ENCODE results near the gene NECTIN1. TPM values are rescaled to one million over a fixed set of nuclear protein-coding genes. Genes with fewer than 3 reads are reported as not detected.

NECTIN1 gene
- total RNA-seq, 1 donor from 2014 or later: 20.6 TPM

DNA sequence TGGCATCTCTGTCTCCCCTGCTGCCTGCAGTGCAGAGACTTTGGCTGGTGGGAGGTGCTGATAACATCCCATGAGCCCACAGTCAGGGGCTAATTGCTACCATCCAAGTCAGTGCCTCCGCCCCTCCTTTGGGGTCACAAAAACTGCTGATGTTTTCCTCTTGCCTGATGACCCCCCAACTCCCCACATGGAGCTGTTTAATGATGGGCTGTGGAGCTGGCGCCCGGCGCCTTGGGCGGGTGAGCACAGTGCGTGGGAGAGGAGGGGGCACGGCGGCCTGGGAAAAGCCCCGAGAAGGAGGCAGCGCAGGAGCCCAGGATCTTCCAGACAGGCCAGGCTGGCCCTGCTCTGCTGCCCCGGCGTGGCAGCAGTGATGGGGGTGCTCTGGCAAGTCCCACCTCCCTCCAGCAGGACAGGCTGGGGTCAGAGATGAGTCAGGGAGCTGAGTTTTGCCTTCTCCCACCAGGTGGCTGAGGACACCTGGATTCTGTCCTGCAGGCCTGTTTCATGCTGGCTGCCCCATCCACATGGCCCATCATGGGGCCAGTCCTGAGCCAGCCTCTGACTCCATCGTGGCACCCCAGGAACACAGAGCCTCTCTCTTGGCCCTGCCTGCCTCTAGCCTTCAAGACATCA, 43.8 kb downstream of the NECTIN1 start:
- no peak for DNase-seq
- intact Hi-C loops (cut with micrococcal nuclease): no loop called here
- no peak for ATAC-seq

DNA sequence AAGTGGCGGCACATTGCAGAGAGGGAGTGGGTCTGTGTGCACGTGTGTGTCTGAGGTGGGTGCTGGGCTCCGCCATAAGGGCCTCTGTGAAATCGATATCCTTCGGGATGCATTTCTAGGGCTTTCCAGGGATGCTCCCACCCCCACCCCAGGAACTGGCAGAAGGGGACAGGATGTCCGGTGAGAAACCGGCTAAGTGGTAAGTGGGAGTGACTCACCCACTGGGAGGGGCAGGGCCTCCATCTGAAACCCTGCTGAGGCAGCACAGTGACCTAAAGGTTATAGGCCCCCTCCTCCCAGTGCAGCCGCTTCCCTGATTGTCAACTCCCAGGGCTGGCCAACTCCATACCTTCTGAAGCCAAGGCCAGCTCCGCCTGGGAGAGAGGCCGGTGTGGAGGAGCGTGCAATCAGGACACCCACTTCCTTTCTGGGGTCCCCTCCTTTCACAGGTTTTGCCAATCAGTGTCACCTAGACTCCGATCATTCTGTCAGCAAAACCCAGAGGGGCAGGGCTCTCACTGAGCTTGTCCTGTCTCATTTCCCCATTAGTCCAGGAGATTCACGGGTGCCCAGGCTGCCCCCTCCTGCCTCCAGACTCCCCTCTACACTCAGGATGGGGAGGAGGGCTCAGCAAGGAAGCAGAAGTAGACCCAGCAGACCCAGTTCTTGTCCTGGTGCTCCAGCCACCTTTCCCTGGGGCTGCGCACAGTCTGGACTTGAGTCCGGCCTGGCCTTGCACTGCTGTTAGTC, 44.5 kb downstream of the NECTIN1 start:
- intact Hi-C loops (cut with micrococcal nuclease): no loop called here
- no peak for DNase-seq
- no peak for ATAC-seq

DNA sequence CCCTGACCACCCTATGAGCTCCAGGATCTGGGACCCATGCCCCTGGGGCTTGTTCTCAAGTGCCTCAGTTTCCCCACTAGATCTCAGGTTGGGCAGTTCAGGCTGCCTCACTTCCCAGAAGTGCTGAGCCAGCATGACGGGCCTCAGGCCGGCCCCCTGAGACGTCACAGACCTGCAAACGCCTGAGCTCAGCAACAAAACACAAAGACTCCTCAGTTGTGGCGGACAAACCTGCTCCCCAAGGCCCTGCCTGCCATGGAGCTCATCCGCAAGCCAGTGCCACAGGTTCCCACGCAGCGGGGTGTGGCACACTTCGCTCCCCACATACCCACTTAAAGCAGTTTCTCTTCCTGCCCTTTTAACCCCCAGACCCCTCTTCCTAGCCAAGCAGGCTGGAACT, 45.2 kb downstream of the NECTIN1 start:
- DNase-seq: no peak
- intact Hi-C loops (cut with micrococcal nuclease): no loop called here
- ATAC-seq: no peak

DNA sequence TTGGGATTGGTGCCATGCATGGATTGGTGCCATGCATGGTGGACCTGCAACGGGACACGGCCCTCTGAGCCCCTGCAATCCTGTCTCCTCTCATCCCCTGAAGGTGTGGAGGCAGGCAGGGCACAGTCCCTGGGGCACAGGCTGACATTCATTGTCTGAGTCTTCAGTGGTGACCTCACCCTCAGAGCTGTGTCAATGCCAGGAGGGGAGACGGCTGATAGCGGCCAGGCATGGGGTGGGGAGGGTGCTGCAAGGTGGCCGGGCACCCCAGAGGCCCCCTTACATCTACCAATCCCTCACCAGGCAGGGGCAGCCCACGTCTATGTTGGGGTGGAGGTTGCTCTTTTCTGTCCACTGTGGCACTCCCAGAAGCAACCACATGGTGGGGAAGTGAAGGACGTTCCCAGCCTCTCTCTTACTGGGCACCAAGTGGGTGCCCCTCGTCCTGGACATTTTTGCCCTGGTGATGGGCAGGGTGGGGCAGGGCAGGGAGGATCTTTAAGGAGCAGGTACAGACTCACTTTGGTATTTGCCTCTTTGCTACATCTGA, 47.6 kb downstream of the NECTIN1 start:
- intact Hi-C loops (cut with micrococcal nuclease): no loop called here
- DNase-seq (no peak), ATAC-seq (peak; percentile 48)

- intact Hi-C loops (cut with micrococcal nuclease): no loop called here
- ATAC-seq (peak; percentile 79), DNase-seq (peak; percentile 76)
These were observed 48.2 kb downstream of the NECTIN1 start for GRCh38 chr11:119680541-119681360.

- DNase-seq: no peak
- intact Hi-C loops (cut with micrococcal nuclease): no loop called here
- no peak for ATAC-seq
These were observed 49.7 kb downstream of the NECTIN1 start for GRCh38 chr11:119679346-119679745.

GRCh38 chr11:119678351-119678750, 50.6 kb downstream of the NECTIN1 start:
- DNase-seq (no peak), ATAC-seq (no peak)
- intact Hi-C loops (cut with micrococcal nuclease): no loop called here

GRCh38 chr11:119677840-119678239, 51.2 kb downstream of the NECTIN1 start:
- DNase-seq (no peak), ATAC-seq (no peak)
- intact Hi-C loops (cut with micrococcal nuclease): no loop called here

GRCh38 chr11:119676461-119677020, 52.5 kb downstream of the NECTIN1 start:
- intact Hi-C loops (cut with micrococcal nuclease): no loop called here
- ATAC-seq: no peak
- DNase-seq: no peak

DNA sequence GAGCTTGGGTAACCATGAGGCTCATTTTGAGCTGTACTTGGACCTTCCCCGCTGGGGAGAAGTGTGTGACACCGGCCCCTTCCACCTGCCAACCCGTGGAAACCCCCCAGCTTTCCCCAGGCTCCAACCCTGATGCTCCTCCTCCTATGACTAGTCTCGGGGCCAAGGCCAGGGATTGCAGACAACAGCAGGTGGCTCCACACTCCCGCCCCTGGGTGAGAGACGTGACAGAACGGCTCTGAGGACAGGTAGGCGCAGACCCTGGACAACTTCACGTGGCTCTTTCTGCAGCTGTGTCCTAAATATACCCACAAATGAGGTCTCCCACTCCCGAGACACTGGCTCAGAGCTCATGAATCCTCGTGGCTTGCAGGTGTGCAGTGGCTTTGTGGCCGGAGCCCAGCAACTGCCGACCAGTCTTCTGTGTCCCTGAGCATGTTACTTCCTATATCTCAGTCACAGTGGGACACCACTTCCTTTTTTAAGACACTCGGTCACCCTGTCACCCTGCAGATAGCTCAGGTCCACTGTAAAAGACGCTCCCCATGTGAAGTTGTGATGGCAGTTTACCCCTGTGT, 55.2 kb downstream of the NECTIN1 start:
- ATAC-seq (no peak), DNase-seq (no peak)
- intact Hi-C loops (cut with micrococcal nuclease): no loop called here

DNA sequence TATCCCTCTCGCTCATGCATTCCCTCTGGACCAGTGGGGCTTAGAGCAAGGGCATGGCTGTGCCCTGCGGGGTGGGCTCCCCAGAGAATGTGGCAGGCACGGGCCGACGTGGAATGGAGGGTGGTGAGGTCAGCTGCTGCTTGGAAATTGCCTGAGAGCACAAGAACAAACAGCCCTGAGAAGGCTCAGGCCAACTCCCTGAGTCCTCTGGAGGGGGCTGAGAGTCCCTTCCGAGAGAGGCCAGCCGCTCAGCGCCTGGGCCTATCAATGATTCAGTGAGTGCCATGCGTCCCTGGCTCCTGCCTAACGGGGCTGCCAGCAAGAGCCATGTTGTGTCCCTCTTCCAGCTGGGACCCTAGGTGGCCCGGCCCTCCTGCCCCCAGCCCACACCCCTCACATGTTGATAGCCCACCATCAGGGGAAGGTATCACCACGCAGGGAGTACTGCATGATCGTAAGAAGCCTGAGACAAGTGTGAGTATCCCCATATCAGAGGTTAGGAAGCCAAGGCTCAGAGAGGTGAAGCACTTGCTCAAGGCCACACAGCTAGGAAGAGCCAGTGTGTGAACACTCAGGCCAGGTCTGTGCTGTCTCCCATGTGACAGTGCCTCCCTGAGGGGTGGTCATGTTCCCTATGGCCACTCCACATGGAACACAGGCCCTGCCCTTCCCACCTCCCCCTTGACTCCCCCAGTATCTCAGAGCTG, 55.8 kb downstream of the NECTIN1 start:
- DNase-seq: no peak
- no peak for ATAC-seq
- intact Hi-C loops (cut with micrococcal nuclease): no loop called here

DNA sequence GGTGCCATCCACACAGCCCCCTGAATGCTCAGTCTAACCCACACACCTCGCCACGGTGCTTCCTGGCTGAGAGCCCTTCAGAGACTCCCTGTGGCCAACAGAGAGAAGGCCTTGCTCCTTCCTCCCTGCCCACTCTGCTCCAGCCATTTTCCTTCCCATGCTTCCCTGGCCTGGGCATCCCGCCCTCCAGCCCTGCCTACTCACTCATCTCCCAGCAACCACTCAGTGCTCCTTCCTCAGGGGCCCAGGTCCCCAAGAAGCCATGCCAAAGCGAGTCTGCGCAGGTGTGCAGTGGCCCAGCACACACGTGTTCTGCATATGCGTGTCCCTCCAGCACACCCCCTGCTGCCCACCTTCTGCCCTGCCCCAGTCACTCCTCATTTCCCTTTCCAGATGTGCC, 56.4 kb downstream of the NECTIN1 start:
- intact Hi-C loops (cut with micrococcal nuclease): no loop called here
- DNase-seq: no peak
- ATAC-seq: no peak

DNA sequence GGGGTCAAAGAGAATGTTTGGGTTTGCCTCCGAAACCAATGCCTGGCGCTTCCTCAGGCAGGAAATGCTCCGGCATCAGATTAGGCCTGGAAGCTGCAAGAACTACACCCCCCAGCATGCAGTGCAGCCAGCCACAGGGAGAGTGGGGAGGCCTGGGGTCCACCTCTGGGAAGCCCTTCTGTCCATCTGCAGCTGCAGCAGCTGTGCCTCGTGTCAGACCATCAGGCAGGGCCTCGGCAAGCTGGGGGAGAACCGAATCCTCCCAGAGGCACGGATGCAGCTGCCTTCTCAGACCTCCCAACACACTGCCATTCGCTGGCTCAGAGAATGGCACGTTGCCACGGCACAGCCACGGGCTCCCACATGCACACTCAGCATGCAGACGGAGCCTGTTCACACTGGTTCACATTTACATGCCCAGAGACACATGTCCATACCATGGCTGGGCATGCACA, 57.4 kb downstream of the NECTIN1 start:
- peak; percentile 67 for ATAC-seq
- intact Hi-C loops (cut with micrococcal nuclease): no loop called here
- DNase-seq: peak; percentile 70

DNA sequence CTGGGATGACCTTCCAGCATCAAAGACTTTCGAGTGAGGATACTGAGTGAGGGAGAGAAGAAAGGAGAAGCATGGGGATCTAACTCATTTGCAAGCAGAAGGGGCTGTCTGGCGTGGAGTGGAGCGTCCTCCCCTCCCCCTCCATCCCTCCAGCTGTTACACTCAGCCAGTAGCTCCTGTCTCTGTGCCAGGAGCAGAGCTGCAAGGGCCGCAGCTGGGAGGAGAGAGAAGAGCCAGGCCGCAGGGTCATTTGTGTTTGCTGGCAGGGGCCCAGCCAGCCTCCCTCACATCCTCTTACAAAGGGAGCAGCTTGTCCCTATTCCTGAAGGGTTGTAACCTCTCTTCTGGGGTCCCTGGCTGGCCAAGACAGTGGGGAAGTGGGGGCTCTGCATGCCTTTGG, 57.9 kb downstream of the NECTIN1 start:
- DNase-seq: peak; percentile 92
- ATAC-seq: peak; percentile 81
- intact Hi-C loops (cut with micrococcal nuclease): no loop called here

DNA sequence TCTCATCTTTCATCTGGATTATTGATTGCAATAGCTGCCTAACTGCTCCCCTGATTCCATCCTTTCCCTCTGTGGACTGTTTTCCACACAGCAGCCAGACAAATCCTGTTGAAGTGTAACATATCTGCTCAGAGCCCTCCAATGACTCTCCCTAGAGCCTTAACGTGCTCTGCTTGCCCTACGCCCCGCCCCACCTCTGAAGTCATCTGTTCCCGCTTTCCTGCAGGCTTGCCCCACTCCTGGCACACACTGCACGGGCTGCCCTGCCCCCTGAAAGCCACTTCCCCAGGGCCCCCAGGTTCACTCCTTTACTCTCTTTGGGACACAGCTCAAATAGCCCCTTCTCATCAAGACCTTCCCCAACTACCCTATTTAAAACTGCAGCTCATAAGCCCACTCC, 59.5 kb downstream of the NECTIN1 start:
- intact Hi-C loops (cut with micrococcal nuclease): no loop called here
- DNase-seq: no peak
- no peak for ATAC-seq

- intact Hi-C loops (cut with micrococcal nuclease): no loop called here
- no peak for ATAC-seq
- DNase-seq: no peak
These were observed 60.3 kb downstream of the NECTIN1 start for GRCh38 chr11:119668676-119669075.

GRCh38 chr11:119666463-119667131, 62.4 kb downstream of the NECTIN1 start:
- peak; percentile 90 for ATAC-seq
- intact Hi-C loops (cut with micrococcal nuclease): no loop called here
- DNase-seq: peak; percentile 87

- ATAC-seq (no peak), DNase-seq (no peak)
- intact Hi-C loops (cut with micrococcal nuclease): no loop called here
These were observed 62.9 kb downstream of the NECTIN1 start for GRCh38 chr11:119666061-119666460.

Data from left ventricle myocardium superior (tissue), 1 donor.